OCI-LY7 (cell line): Measurements from ENCODE around the gene SLC2A4RG. TPM values are rescaled to one million over a fixed set of nuclear protein-coding genes. Genes with fewer than 3 reads are reported as not detected.
A peak's percentile ranks its signal among the peaks of the same experiment; 100 is the strongest.

Source experiments
- BruUV-seq: library from RNA; stranded (reverse); fragments of 400-500 nt; replicated peaks from 2 replicates; lab custom pipeline; 2021; lab: Mats Ljungman, UMichigan
- CTCF ChIA-PET: fragments of 300-600 bp; sonication (Branson Sonifier 250); formaldehyde crosslinking; loops from one replicate; lab custom pipeline; 2022; ENCODE audit warnings: antibody characterized with exemption; ENCODE audit not compliant: unreplicated experiment; lab: Charles Lee
- POLR2A ChIA-PET: fragments of 300-600 bp; sonication (Branson Sonifier 250); formaldehyde crosslinking; loops from one replicate; lab custom pipeline; 2022; ENCODE audit warnings: antibody characterized with exemption; lab: Charles Lee
- DNase-seq: peaks from one replicate; pipeline ENCODE4 v3.0.0-alpha.2; 2015; ENCODE audit warnings: low spot score
- H2AFZ ChIP-seq: fragments of 200-600 bp; sonication (generic), shearing (Covaris generic); 2 replicates; pipeline ENCODE4 v1.6.1; 2014; ENCODE audit warnings: mild to moderate bottlenecking, antibody characterized with exemption, low read length, moderate library complexity
- H3K27ac ChIP-seq: fragments of 200-600 bp; sonication (generic); 2 replicates; pipeline ENCODE4 v1.5.1; 2014; ENCODE audit warnings: mixed run types, low read depth, mild to moderate bottlenecking, moderate library complexity, low read length, inconsistent platforms; ENCODE audit not compliant: poor library complexity, severe bottlenecking
- H3K36me3 ChIP-seq: fragments of 200-600 bp; sonication (generic); 2 replicates; pipeline ENCODE4 v1.6.1; 2014; ENCODE audit warnings: mild to moderate bottlenecking, antibody characterized with exemption, low read length, moderate library complexity, mixed read lengths; ENCODE audit not compliant: insufficient read depth
- H3K4me1 ChIP-seq: fragments of 200-600 bp; sonication (generic); 2 replicates; pipeline ENCODE4 v1.5.1; 2014; ENCODE audit warnings: mild to moderate bottlenecking, low read length; ENCODE audit not compliant: insufficient read depth, poor library complexity, severe bottlenecking
- H3K4me2 ChIP-seq: fragments of 200-600 bp; sonication (generic); 2 replicates; pipeline ENCODE4 v1.6.1; 2014; ENCODE audit warnings: mild to moderate bottlenecking, low read length
- H3K4me3 ChIP-seq: fragments of 200-600 bp; sonication (generic); 2 replicates; pipeline ENCODE4 v1.5.1; 2014; ENCODE audit warnings: mild to moderate bottlenecking, low read depth, low read length; ENCODE audit not compliant: poor library complexity, severe bottlenecking
- H3K79me2 ChIP-seq: fragments of 200-600 bp; sonication (generic); 2 replicates; pipeline ENCODE4 v1.6.1; 2016; ENCODE audit warnings: low read depth, mild to moderate bottlenecking, low read length, moderate library complexity, mixed read lengths; ENCODE audit not compliant: insufficient read depth
- H3K9me2 ChIP-seq: fragments of 200-600 bp; sonication (generic); 2 replicates; pipeline ENCODE4 v1.6.1; 2016; ENCODE audit warnings: mild to moderate bottlenecking, low read length, mixed read lengths; ENCODE audit not compliant: insufficient read depth
- H3K9me3 ChIP-seq: fragments of 200-600 bp; sonication (generic); 2 replicates; pipeline ENCODE4 v1.6.1; 2014; ENCODE audit warnings: mild to moderate bottlenecking, mixed run types, low read length, mixed read lengths
- H4K20me1 ChIP-seq: fragments of 200-600 bp; sonication (generic); 2 replicates; pipeline ENCODE4 v1.6.1; 2014; ENCODE audit warnings: mild to moderate bottlenecking, antibody characterized with exemption, low read length, moderate library complexity, mixed read lengths; ENCODE audit not compliant: insufficient read depth
- EZH2phosphoT487 ChIP-seq: fragments of 200-600 bp; sonication (generic); IDR thresholded peaks from 2 replicates; pipeline ENCODE4 v1.6.1; 2018; ENCODE audit warnings: low read depth, borderline replicate concordance, mild to moderate bottlenecking, mixed run types, antibody characterized with exemption, low read length, moderate library complexity, mixed read lengths
- intact Hi-C: fragments of 100-400 bp; cut with micrococcal nuclease; formaldehyde crosslinking; loops from one replicate; pipeline ENCODE4 v1.10.0; 2022; ENCODE audit not compliant: unreplicated experiment
- total RNA-seq, 2 experiments: library from RNA; depleted of rRNA in 1 of 2; stranded (reverse); fragments of >200 nt in 1 of 2; shearing (Covaris generic) in 1 of 2; gene quantifications; 2 replicates each; pipeline ENCODE4 v1.2.3, GENCODE V29; 2014 to 2022
- TF ChIP-seq, protein P1 (sequence below): fragments of 200-600 bp; sonication (generic); conservative IDR thresholded peaks from 2 replicates; pipeline ENCODE4 v1.5.1; 2014; ENCODE audit warnings: mild to moderate bottlenecking, antibody characterized with exemption, low read length, moderate library complexity, mixed read lengths

Gene SLC2A4RG
- total RNA-seq, 2 experiments from 2014 or later, result 77.9 to 113 TPM

DNA sequence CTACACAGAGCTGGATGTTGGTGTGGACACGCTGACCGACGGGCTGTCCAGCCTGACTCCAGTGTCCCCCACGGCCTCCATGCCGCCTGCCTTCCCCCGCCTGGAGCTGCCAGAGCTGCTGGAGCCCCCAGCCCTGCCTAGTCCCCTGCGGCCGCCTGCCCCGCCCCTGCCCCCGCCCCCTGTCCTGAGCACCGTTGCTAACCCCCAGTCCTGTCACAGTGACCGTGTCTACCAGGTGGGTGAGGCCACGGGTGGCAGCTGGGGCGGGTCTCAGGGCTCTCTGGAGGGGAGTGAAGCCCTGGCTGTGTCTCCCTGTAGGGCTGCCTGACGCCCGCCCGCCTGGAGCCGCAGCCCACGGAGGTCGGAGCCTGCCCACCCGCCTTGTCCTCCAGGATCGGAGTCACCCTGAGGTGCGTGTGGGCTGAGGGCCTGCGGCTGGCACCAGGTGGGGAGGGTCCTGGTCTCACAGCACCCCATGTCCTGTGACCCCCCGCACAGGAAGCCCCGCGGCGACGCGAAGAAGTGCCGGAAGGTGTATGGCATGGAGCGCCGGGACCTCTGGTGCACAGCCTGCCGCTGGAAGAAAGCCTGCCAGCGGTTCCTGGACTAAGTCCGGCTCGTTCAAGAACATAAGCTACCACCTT is 2.9 kb downstream of the SLC2A4RG start:
- ChIA-PET POLR2A (no interaction called here), CTCF (interaction anchor here (0.6 kb wide), 1 partner anchor 1098 kb away, joined by 3 read pairs; no protein-coding TSS in a partner anchor)
- H3K4me3 ChIP-seq, result no peak overlapping the region
- no peaks in the 10 kb centered on the region for H4K20me1 ChIP-seq
- TF ChIP-seq EZH2phosphoT487, result no peak
- TF ChIP-seq, protein P1, sequence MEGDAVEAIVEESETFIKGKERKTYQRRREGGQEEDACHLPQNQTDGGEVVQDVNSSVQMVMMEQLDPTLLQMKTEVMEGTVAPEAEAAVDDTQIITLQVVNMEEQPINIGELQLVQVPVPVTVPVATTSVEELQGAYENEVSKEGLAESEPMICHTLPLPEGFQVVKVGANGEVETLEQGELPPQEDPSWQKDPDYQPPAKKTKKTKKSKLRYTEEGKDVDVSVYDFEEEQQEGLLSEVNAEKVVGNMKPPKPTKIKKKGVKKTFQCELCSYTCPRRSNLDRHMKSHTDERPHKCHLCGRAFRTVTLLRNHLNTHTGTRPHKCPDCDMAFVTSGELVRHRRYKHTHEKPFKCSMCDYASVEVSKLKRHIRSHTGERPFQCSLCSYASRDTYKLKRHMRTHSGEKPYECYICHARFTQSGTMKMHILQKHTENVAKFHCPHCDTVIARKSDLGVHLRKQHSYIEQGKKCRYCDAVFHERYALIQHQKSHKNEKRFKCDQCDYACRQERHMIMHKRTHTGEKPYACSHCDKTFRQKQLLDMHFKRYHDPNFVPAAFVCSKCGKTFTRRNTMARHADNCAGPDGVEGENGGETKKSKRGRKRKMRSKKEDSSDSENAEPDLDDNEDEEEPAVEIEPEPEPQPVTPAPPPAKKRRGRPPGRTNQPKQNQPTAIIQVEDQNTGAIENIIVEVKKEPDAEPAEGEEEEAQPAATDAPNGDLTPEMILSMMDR, result no peak
- H2AFZ ChIP-seq, result no peak overlapping the region
- H3K79me2 ChIP-seq, result no peaks in the 10 kb centered on the region
- peaks cover 39% of the 10 kb centered on the region for H3K36me3 ChIP-seq
- no peaks in the 10 kb centered on the region for H3K9me2 ChIP-seq
- no TSS peak for BruUV-seq
- intact Hi-C loops, result no loop called here
- H3K9me3 ChIP-seq, result no peaks in the 10 kb centered on the region
- DNase-seq, result no peak
- H3K4me2 ChIP-seq, result no peak overlapping the region
- H3K27ac ChIP-seq, result no peak overlapping the region
- H3K4me1 ChIP-seq, result peaks cover 37% of the 10 kb centered on the region

DNA sequence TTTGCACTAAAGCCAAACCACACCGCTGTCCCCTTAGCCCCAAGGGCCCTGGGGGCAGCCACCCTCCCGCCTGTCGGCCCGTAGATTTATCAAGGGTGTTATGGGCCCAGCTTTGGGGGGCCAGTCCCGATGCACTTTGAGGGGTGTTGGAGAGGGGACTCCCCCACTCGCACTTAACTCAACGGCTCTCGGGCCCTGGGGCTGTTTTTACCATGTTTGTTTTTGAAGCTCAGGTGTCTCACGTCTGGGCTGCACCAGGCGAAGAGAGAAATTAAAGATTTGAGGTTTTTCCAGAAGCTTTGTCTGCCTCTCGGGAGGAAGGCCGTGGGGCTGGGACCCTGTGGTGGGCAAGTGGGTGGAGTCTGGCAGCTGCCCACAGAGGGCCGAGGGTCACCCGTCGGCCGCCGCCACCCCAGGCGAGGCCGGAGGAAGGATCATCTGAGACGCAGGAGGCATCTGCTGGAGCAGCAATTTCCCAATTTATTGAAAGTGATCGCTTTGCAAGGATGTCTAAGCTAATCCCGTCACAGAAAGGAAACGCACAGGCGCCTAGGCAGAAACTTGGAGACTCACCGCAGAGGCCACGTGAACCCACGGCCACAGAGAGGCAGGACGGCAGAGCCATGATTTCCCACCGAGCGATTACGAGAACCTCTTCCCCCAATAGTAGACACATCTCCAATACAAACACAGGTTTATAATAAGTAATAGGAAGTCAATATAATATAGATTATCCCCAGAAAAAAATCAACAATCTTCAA is 3.8 kb downstream of the SLC2A4RG start:
- H3K27ac ChIP-seq, result no peak overlapping the region
- peaks cover 35% of the 10 kb centered on the region for H3K36me3 ChIP-seq
- H3K79me2 ChIP-seq, result no peaks in the 10 kb centered on the region
- H3K9me3 ChIP-seq, result no peaks in the 10 kb centered on the region
- H3K9me2 ChIP-seq, result no peaks in the 10 kb centered on the region
- H3K4me3 ChIP-seq, result no peak overlapping the region
- no peak overlapping the region for H3K4me2 ChIP-seq
- TSS peak; percentile 68 for BruUV-seq
- intact Hi-C loops, result no loop called here
- H3K4me1 ChIP-seq, result peaks cover 37% of the 10 kb centered on the region
- ChIA-PET POLR2A (interaction anchor here (0.7 kb wide), 1 partner anchor 8 kb away, joined by 3 read pairs; no protein-coding TSS in a partner anchor), CTCF (no interaction called here)
- TF ChIP-seq, protein P1, result no peak
- TF ChIP-seq EZH2phosphoT487, result no peak
- DNase-seq, result no peak
- no peak overlapping the region for H2AFZ ChIP-seq
- no peaks in the 10 kb centered on the region for H4K20me1 ChIP-seq
